Vagina (tissue), 2 donors: Measurements from ENCODE around the gene AXL. TPM values are rescaled to one million over a fixed set of nuclear protein-coding genes. Genes with fewer than 3 reads are reported as not detected.
A peak's percentile ranks its signal among the peaks of the same experiment; 100 is the strongest.
"Not testable (repeated sequence)": the region's sequence is repeated elsewhere in the genome, so short reads cannot be mapped to it uniquely, and the experiment has no call there.

ENCODE experiments used
- DNase-seq, 2 donors: peaks; one replicate each; pipeline ENCODE4 v3.0.0-alpha.2; 2017; ENCODE audit errors: extremely low spot score in 2 of 2
- H3K27ac ChIP-seq: fragments of 200-600 bp; sonication (generic); one replicate; pipeline ENCODE4 v1.5.1; 2019
- H3K27me3 ChIP-seq: fragments of 200-600 bp; sonication (generic); one replicate; pipeline ENCODE4 v1.5.1; 2019
- H3K36me3 ChIP-seq, 2 donors: fragments of 200-600 bp; sonication (generic); one replicate each; pipeline ENCODE4 v1.5.1; 2017 to 2019
- H3K4me1 ChIP-seq: fragments of 200-600 bp; sonication (generic); one replicate; pipeline ENCODE4 v1.5.1; 2019
- H3K4me3 ChIP-seq, 2 donors: fragments of 200-600 bp; sonication (generic); 1 replicate in 1 of 2; 2 replicates in 1 of 2; pipeline ENCODE4 v1.5.1; 2016 to 2019
- H3K9me3 ChIP-seq: fragments of 200-600 bp; sonication (generic); one replicate; pipeline ENCODE4 v1.5.1; 2019
- POLR2A ChIP-seq, 2 donors: fragments of 450-650 bp; IDR thresholded peaks; one replicate each; pipeline ENCODE4 v1.6.1; 2017; ENCODE audit warnings: antibody characterized with exemption in 2 of 2, mild to moderate bottlenecking in 2 of 2, moderate library complexity in 2 of 2
- POLR2AphosphoS5 ChIP-seq, 2 donors: sonication (generic); formaldehyde crosslinking; IDR thresholded peaks; one replicate each; pipeline ENCODE4 v1.9.0; 2017; ENCODE audit warnings: antibody characterized with exemption in 2 of 2, mild to moderate bottlenecking in 2 of 2, low read depth in 1 of 2; ENCODE audit not compliant: insufficient read depth in 1 of 2
- intact Hi-C: fragments of 100-400 bp; cut with DNase I; formaldehyde crosslinking; loops from one replicate; pipeline ENCODE4 v1.15.1; 2023
- total RNA-seq: library from RNA; depleted of rRNA; stranded (reverse); fragments of >200 nt; gene quantifications from one replicate; pipeline ENCODE4 v1.2.3, GENCODE V29; 2016
- TF ChIP-seq, protein P1 (sequence below), 3 experiments: fragments of 450-650 bp in 2 of 3; fragments of 200-600 bp in 1 of 3; sonication (generic) in 1 of 3; IDR thresholded peaks; one replicate each; pipeline ENCODE4 v1.5.1; 2017 to 2019; ENCODE audit warnings: antibody characterized with exemption in 3 of 3, mild to moderate bottlenecking in 2 of 3, moderate library complexity in 2 of 3

Gene AXL
- total RNA-seq, 1 donor from 2014 or later, result 53.5 TPM

DNA sequence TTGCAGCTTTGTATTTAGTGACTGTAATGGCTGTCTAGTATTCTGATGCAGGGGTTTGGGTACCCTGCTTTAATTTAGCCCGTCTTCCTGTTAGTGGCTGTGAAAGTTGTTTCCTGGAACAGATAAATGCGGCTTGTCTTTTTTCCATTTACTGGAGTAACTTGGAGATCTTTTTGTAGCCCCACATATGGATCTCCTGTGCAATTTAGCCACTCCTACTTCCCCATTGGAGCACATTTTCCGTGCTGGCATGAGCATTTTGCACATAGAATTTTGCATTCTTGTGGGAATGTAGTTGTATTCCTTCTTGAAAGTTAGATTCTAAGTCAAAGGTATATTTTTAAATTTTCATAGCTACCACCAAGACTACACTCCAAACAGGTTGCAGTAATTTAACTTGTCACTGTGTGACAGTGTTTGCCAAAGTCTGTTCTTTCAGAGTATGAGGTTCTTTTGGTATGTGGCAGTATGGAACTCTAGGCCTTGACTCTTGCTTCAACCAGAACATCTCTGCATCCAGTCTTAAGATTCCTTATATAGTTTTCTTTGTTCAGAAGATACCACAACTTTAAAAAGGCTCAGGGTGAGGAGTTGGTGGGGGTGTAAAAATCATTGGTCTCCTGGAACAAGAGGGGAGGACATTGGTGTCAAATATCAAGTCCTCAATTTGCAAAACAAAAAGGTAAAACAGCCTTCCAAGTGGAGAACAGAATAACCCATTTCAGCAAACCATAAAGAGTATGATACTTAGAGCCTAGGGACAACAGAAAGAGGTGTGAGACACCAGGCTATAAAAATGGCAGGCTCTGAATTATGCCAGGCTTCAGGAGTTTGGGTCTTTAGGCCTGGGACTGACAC, 69.9 kb downstream of the AXL start:
- H3K27ac ChIP-seq, result no peak overlapping the region
- no peaks in the 10 kb centered on the region for H3K4me1 ChIP-seq
- intact Hi-C loops, result no loop called here
- no peaks in the 10 kb centered on the region for H3K9me3 ChIP-seq
- H3K27me3 ChIP-seq, result no peaks in the 10 kb centered on the region
- peaks cover 9 to 84% of the 10 kb centered on the region in 2 donors for H3K36me3 ChIP-seq
- TF ChIP-seq POLR2A (IDR thresholded peaks at IDR 0.05), result no peak
- TF ChIP-seq POLR2AphosphoS5 (IDR thresholded peaks at IDR 0.05; ENCODE audit: insufficient read depth in 1 of 2, low read depth in 1 of 2), result no peak
- TF ChIP-seq, protein P1, sequence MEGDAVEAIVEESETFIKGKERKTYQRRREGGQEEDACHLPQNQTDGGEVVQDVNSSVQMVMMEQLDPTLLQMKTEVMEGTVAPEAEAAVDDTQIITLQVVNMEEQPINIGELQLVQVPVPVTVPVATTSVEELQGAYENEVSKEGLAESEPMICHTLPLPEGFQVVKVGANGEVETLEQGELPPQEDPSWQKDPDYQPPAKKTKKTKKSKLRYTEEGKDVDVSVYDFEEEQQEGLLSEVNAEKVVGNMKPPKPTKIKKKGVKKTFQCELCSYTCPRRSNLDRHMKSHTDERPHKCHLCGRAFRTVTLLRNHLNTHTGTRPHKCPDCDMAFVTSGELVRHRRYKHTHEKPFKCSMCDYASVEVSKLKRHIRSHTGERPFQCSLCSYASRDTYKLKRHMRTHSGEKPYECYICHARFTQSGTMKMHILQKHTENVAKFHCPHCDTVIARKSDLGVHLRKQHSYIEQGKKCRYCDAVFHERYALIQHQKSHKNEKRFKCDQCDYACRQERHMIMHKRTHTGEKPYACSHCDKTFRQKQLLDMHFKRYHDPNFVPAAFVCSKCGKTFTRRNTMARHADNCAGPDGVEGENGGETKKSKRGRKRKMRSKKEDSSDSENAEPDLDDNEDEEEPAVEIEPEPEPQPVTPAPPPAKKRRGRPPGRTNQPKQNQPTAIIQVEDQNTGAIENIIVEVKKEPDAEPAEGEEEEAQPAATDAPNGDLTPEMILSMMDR (IDR thresholded peaks at IDR 0.05), result no peak
- DNase-seq, result no peak
- no peak overlapping the region for H3K4me3 ChIP-seq

DNA sequence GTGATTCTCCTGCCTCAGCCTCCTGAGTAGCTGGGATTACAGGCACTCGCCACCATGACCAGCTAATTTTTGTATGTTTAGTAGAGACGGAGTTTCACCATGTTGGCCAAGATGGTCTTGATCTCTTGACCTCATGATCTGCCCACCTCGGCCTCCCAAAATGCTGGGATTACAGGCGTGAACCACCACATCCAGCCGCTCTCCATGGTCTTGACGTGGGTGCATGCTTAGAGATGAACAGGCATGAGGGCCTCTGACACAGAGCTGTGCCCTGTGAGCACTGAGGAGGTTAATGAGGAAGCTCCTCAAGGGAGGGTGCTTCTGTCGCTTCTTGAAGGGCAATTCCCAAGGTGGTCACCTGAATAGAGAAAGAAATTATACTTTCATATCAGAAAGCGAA, 70.8 kb downstream of the AXL start:
- H3K4me1 ChIP-seq, H3K27me3 ChIP-seq, DNase-seq, H3K9me3 ChIP-seq, H3K27ac ChIP-seq, intact Hi-C loops, H3K4me3 ChIP-seq: not testable (repeated sequence)
- peaks cover 9 to 84% of the 10 kb centered on the region in 2 donors for H3K36me3 ChIP-seq

- intact Hi-C loops, result no loop called here
- no peaks in the 10 kb centered on the region for H3K9me3 ChIP-seq
- peaks cover 9 to 68% of the 10 kb centered on the region in 2 donors for H3K36me3 ChIP-seq
- DNase-seq, result no peak
- peaks cover 36% of the 10 kb centered on the region for H3K4me1 ChIP-seq
- no peak overlapping the region for H3K4me3 ChIP-seq
- no peak for TF ChIP-seq POLR2AphosphoS5 (IDR thresholded peaks at IDR 0.05; ENCODE audit: insufficient read depth in 1 of 2, low read depth in 1 of 2)
- no peak for TF ChIP-seq POLR2A (IDR thresholded peaks at IDR 0.05)
- TF ChIP-seq, protein P1 (IDR thresholded peaks at IDR 0.05), result no peak
- no peaks in the 10 kb centered on the region for H3K27me3 ChIP-seq
- no peak overlapping the region for H3K27ac ChIP-seq
Measured at GRCh38 chr19:41294393-41294792, 75.4 kb downstream of the AXL start.

DNA sequence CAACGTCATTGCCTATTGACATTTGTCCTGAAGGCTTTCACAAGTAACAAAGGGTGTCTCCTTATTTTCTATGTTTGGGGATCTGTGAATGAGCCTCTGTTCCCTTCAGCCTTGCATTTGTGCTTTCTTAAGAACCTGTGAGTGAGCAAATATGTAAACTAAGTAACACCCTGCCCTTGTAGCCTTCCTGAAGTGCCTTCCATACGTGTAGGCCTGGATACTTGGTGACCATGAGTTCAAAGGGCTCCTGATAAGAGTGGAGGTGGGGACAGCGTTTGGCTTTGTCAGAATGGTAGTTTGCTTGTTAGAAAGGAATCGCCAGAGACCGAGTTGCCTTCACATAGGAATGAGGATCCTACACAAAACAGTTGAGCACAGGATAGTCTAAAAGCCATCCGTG, 76.5 kb downstream of the AXL start:
- H3K27me3 ChIP-seq, result no peaks in the 10 kb centered on the region
- no peak for DNase-seq
- intact Hi-C loops, result no loop called here
- H3K4me1 ChIP-seq, result peaks cover 47% of the 10 kb centered on the region
- H3K27ac ChIP-seq, result peak overlapping the region; percentile 69
- TF ChIP-seq, protein P1 (IDR thresholded peaks at IDR 0.05), result no peak
- TF ChIP-seq POLR2AphosphoS5 (IDR thresholded peaks at IDR 0.05; ENCODE audit: insufficient read depth in 1 of 2, low read depth in 1 of 2) (no peak), POLR2A (IDR thresholded peaks at IDR 0.05) (no peak)
- H3K36me3 ChIP-seq, result peaks cover 9 to 62% of the 10 kb centered on the region in 2 donors
- no peaks in the 10 kb centered on the region for H3K9me3 ChIP-seq
- H3K4me3 ChIP-seq, result no peak overlapping the region

DNA sequence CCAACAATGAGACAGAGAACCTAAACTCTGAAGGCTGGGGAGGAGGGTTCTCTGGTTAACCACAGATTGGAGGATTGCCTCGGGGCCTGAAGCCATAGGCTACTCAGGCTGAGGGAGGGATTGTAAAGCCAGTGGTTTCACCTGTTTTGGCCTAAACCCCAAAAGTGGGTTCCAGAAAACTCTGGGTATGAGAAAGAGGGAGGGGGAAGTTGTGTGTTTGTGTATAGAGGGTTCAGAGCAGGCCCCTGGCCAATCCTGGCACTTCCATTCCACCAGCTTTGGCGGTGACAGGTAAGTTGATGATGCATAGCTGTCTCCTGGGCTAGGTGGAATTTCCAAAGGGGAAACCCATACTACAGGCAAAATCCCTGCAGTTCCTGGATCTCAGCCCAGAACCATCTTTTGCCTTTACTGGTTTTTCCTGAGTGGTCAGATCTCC, 77.4 kb downstream of the AXL start:
- DNase-seq, result no peak
- Histone ChIP-seq H3K27ac (peak overlapping the region; percentile 69), H3K27me3 (no peaks in the 10 kb centered on the region), H3K9me3 (no peaks in the 10 kb centered on the region), H3K4me1 (peaks cover 49% of the 10 kb centered on the region), H3K4me3 (no peak overlapping the region), H3K36me3 (peaks cover 9 to 60% of the 10 kb centered on the region in 2 donors)
- intact Hi-C loops, result no loop called here
- TF ChIP-seq POLR2AphosphoS5 (IDR thresholded peaks at IDR 0.05; ENCODE audit: insufficient read depth in 1 of 2, low read depth in 1 of 2) (no peak), POLR2A (IDR thresholded peaks at IDR 0.05) (no peak)
- TF ChIP-seq, protein P1 (IDR thresholded peaks at IDR 0.05), result no peak
